Endothelial cell of umbilical vein (primary cell): Measurements from ENCODE around the gene SH3BP4. TPM values are rescaled to one million over a fixed set of nuclear protein-coding genes. Genes with fewer than 3 reads are reported as not detected.

Experiments used
- BruUV-seq: library from RNA; stranded (reverse); fragments of 400-500 nt; replicated peaks from 2 replicates; lab custom pipeline; 2021; lab: Mats Ljungman, UMichigan
- CTCF ChIA-PET: fragments of 300-600, 350-600 bp; sonication (Branson Sonifier 250); formaldehyde crosslinking; loops from one replicate; lab custom pipeline; 2021; ENCODE audit warnings: antibody characterized with exemption, inconsistent platforms; lab: Charles Lee
- POLR2A ChIA-PET: fragments of 300-600, 350-600 bp; sonication (Branson Sonifier 250); formaldehyde crosslinking; loops from one replicate; lab custom pipeline; 2021; ENCODE audit warnings: antibody characterized with exemption, inconsistent platforms; lab: Charles Lee
- DNase-seq: peaks from one replicate; pipeline ENCODE4 v3.0.0-alpha.2; 2011; ENCODE audit warnings: low read depth, low spot score
- FAIRE-seq: peaks from 2 replicates; lab custom pipeline; 2011; peaks lifted over from hg19 to GRCh38; lab: Jason Lieb, UNC
- H2AFZ ChIP-seq: 2 replicates; pipeline ENCODE4 v1.6.0; 2012; ENCODE audit warnings: low read depth, low read length, control low read depth, inconsistent platforms
- H3K27ac ChIP-seq: 2 replicates; pipeline ENCODE4 v1.5.1; 2011; ENCODE audit warnings: low read depth, mild to moderate bottlenecking, control low read depth, low read length, moderate library complexity; ENCODE audit not compliant: insufficient read depth
- H3K27me3 ChIP-seq, 2 experiments: 2 replicates each; pipeline versions ENCODE4 v1.6.0 to v1.6.1; 2011; ENCODE audit warnings: low read length in 2 of 2, mixed read lengths in 1 of 2; ENCODE audit not compliant: control insufficient read depth in 2 of 2, insufficient read depth in 2 of 2
- H3K36me3 ChIP-seq, 2 experiments: 2 replicates in 1 of 2; 3 replicates in 1 of 2; pipeline ENCODE4 v1.5.1; 2011; ENCODE audit warnings: low read length in 2 of 2, mild to moderate bottlenecking in 1 of 2, moderate library complexity in 1 of 2; ENCODE audit not compliant: control insufficient read depth in 2 of 2, insufficient read depth in 2 of 2; ENCODE audit errors: extremely low read depth in 1 of 2
- H3K4me1 ChIP-seq: 3 replicates; pipeline ENCODE4 v1.5.1; 2011; ENCODE audit warnings: mild to moderate bottlenecking, low read length; ENCODE audit not compliant: control insufficient read depth, insufficient read depth; ENCODE audit errors: extremely low read depth
- H3K4me2 ChIP-seq: 2 replicates; pipeline ENCODE4 v1.6.1; 2011; ENCODE audit warnings: low read length, control low read depth, mixed read lengths; ENCODE audit not compliant: insufficient read depth
- H3K4me3 ChIP-seq, 3 experiments: fragments of 200-600 bp in 1 of 3; sonication (generic), shearing (Covaris generic) in 1 of 3; replicated peaks in 1 of 3; 2 replicates each; pipeline ENCODE4 v1.5.1; 2011 to 2016; ENCODE audit warnings: control low read depth in 3 of 3, low read length in 3 of 3, mild to moderate bottlenecking in 2 of 3, inconsistent platforms in 1 of 3, low read depth in 1 of 3, moderate library complexity in 1 of 3; ENCODE audit not compliant: insufficient read depth in 1 of 3
- H3K79me2 ChIP-seq: 2 replicates; pipeline ENCODE4 v1.6.0; 2012; ENCODE audit warnings: low read length, inconsistent platforms; ENCODE audit not compliant: control insufficient read depth, insufficient read depth
- H3K9ac ChIP-seq: replicated peaks from 2 replicates; pipeline ENCODE3; 2011; ENCODE audit warnings: low read length, control low read depth; ENCODE audit not compliant: insufficient read depth; ENCODE audit errors: extremely low read depth
- H3K9me1 ChIP-seq: replicated peaks from 3 replicates; pipeline ENCODE4 v1.6.0; 2011; ENCODE audit warnings: mild to moderate bottlenecking, low read length; ENCODE audit not compliant: control insufficient read depth, insufficient read depth; ENCODE audit errors: extremely low read depth
- H3K9me3 ChIP-seq: replicated peaks from 2 replicates; pipeline ENCODE4 v1.5.1; 2012; ENCODE audit warnings: low read length, inconsistent platforms; ENCODE audit not compliant: control insufficient read depth, insufficient read depth
- H4K20me1 ChIP-seq: replicated peaks from 2 replicates; pipeline ENCODE3; 2011; ENCODE audit warnings: mild to moderate bottlenecking, low read length; ENCODE audit not compliant: control insufficient read depth, insufficient read depth; ENCODE audit errors: extremely low read depth
- EZH2 ChIP-seq: IDR thresholded peaks from 2 replicates; pipeline ENCODE4 v1.6.1; 2012; ENCODE audit warnings: borderline replicate concordance, low read depth, mild to moderate bottlenecking, moderate library complexity, low read length, inconsistent platforms; ENCODE audit not compliant: severe bottlenecking
- FOS ChIP-seq: IDR thresholded peaks from 2 replicates; pipeline ENCODE4 v1.6.1; 2011; ENCODE audit warnings: mild to moderate bottlenecking, low read length, moderate library complexity, borderline replicate concordance; ENCODE audit not compliant: insufficient read depth
- GATA2 ChIP-seq: IDR thresholded peaks from 2 replicates; pipeline ENCODE4 v1.7.0; 2011; ENCODE audit warnings: low read depth, mild to moderate bottlenecking, moderate library complexity, mixed read lengths, low read length; ENCODE audit not compliant: insufficient read length, insufficient read depth
- JUN ChIP-seq: IDR thresholded peaks from 2 replicates; pipeline ENCODE4 v1.6.1; 2011; ENCODE audit warnings: borderline replicate concordance, low read depth; ENCODE audit not compliant: insufficient read length, insufficient read depth
- MYC ChIP-seq: IDR thresholded peaks from one replicate; pipeline ENCODE4 v1.6.1; 2011; ENCODE audit warnings: mild to moderate bottlenecking, low read depth, low read length
- POLR2A ChIP-seq: IDR thresholded peaks from 2 replicates; pipeline ENCODE4 v1.6.1; 2012; ENCODE audit warnings: low read depth, mild to moderate bottlenecking, control low read depth, low read length
- POLR2AphosphoS5 ChIP-seq: IDR thresholded peaks from 2 replicates; pipeline ENCODE4 v1.6.1; 2012; ENCODE audit warnings: low read depth, mild to moderate bottlenecking, control low read depth, low read length, moderate library complexity; ENCODE audit not compliant: insufficient read depth
- dilution Hi-C: fragments of 300-500 bp; cut with MboI; formaldehyde crosslinking; loops from one replicate; pipeline ENCODE4 v1.15.0; 2019; ENCODE audit warnings: low sequenced_read_pairs; ENCODE audit not compliant: extremely low pct_ligation_motif_present
- intact Hi-C: fragments of 100-400 bp; cut with micrococcal nuclease; formaldehyde crosslinking; loops from one replicate; pipeline ENCODE4 v1.10.0; 2022
- polyA plus RNA-seq, 4 experiments: library from polyadenylated mRNA; depleted of rRNA in 3 of 4; stranded (reverse) in 3 of 4; unstranded in 1 of 4; fragments of >200 nt; gene quantifications; 2 replicates each; pipeline versions ENCODE4 v1.2.1 to v1.2.3, GENCODE V29; 2011 to 2012; ENCODE audit warnings: missing spikeins in 1 of 4
- total RNA-seq: library from RNA; stranded (reverse); gene quantifications from 2 replicates; pipeline ENCODE4 v1.2.3, GENCODE V29; 2021
- TF ChIP-seq, protein P1 (sequence below), 2 donors: IDR thresholded peaks; 1 replicate in 1 of 2; 2 replicates in 1 of 2; pipeline ENCODE4 v1.5.1; 2011; ENCODE audit warnings: low read length in 2 of 2, mild to moderate bottlenecking in 2 of 2, moderate library complexity in 2 of 2, control low read depth in 1 of 2, inconsistent platforms in 1 of 2, low read depth in 1 of 2; ENCODE audit not compliant: insufficient read depth in 1 of 2; ENCODE audit errors: extremely low read depth in 1 of 2
- TF ChIP-seq, protein P2 (sequence below): IDR thresholded peaks from 2 replicates; pipeline ENCODE4 v1.6.1; 2011; ENCODE audit not compliant: insufficient read depth, insufficient read length

Gene SH3BP4
- total and polyA plus RNA-seq, 2 donors (not counting 3 experiments of a cell fraction or from before 2014, with no cell fraction given) = 85.2 to 100.0 TPM

GRCh38 chr2:234935311-234935710 lies 16.5 kb upstream of the SH3BP4 start:
- Histone ChIP-seq H4K20me1 (no peaks in the 10 kb centered on the region), H3K4me3 (no peak overlapping the region), H3K27ac (no peak overlapping the region), H3K27me3 (peaks cover 6 to 17% of the 10 kb centered on the region in 2 experiments), H2AFZ (no peak overlapping the region), H3K79me2 (no peaks in the 10 kb centered on the region), H3K4me2 (no peak overlapping the region), H3K9me3 (no peaks in the 10 kb centered on the region), H3K9ac (no peak overlapping the region), H3K36me3 (no peaks in the 10 kb centered on the region), H3K9me1 (no peaks in the 10 kb centered on the region), H3K4me1 (no peaks in the 10 kb centered on the region)
- no peak for FAIRE-seq
- dilution Hi-C loops = no loop called here
- POLR2A ChIA-PET = no interaction called here
- DNase-seq = no peak
- TF ChIP-seq JUN (no peak), MYC (no peak), GATA2 (no peak), POLR2AphosphoS5 (no peak), POLR2A (no peak), FOS (no peak), EZH2 (no peak)
- TF ChIP-seq, protein P1, sequence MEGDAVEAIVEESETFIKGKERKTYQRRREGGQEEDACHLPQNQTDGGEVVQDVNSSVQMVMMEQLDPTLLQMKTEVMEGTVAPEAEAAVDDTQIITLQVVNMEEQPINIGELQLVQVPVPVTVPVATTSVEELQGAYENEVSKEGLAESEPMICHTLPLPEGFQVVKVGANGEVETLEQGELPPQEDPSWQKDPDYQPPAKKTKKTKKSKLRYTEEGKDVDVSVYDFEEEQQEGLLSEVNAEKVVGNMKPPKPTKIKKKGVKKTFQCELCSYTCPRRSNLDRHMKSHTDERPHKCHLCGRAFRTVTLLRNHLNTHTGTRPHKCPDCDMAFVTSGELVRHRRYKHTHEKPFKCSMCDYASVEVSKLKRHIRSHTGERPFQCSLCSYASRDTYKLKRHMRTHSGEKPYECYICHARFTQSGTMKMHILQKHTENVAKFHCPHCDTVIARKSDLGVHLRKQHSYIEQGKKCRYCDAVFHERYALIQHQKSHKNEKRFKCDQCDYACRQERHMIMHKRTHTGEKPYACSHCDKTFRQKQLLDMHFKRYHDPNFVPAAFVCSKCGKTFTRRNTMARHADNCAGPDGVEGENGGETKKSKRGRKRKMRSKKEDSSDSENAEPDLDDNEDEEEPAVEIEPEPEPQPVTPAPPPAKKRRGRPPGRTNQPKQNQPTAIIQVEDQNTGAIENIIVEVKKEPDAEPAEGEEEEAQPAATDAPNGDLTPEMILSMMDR (IDR thresholded peaks at IDR 0.05; ENCODE audit: extremely low read depth in 1 of 2, insufficient read depth in 1 of 2, low read depth in 1 of 2, low read length in 2 of 2) = no peak
- TF ChIP-seq, protein P2, sequence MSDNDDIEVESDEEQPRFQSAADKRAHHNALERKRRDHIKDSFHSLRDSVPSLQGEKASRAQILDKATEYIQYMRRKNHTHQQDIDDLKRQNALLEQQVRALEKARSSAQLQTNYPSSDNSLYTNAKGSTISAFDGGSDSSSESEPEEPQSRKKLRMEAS = no peak
- no TSS peak for BruUV-seq
- intact Hi-C loops = no loop called here
- CTCF ChIA-PET = no interaction called here
